Bronchial epithelial cell (primary cell): Measurements from ENCODE around the gene TSPYL1. TPM values are rescaled to one million over a fixed set of nuclear protein-coding genes. Genes with fewer than 3 reads are reported as not detected.
"Not testable (repeated sequence)": the region's sequence is repeated elsewhere in the genome, so short reads cannot be mapped to it uniquely, and the experiment has no call there.

Source experiments
- DNase-seq: peaks from one replicate; pipeline ENCODE4 v3.0.0-alpha.2; 2010; ENCODE audit warnings: low read depth
- FAIRE-seq: peaks from 2 replicates; lab custom pipeline; 2011; peaks lifted over from hg19 to GRCh38; lab: Jason Lieb, UNC
- H3K27me3 ChIP-seq: 2 replicates; pipeline ENCODE4 v1.5.1; 2011; ENCODE audit warnings: low read length; ENCODE audit not compliant: control insufficient read depth, insufficient read depth
- H3K36me3 ChIP-seq: 2 replicates; pipeline ENCODE4 v1.5.1; 2011; ENCODE audit warnings: low read length; ENCODE audit not compliant: control insufficient read depth, insufficient read depth
- H3K4me3 ChIP-seq: 2 replicates; pipeline ENCODE4 v1.5.1; 2011; ENCODE audit warnings: mild to moderate bottlenecking, low read depth, low read length, control low read depth
- CTCF ChIP-seq: IDR thresholded peaks from 2 replicates; pipeline ENCODE4 v1.5.1; 2011; ENCODE audit warnings: mild to moderate bottlenecking, moderate library complexity, low read length, control low read depth, inconsistent platforms; ENCODE audit not compliant: insufficient read depth, severe bottlenecking
- total RNA-seq: library from RNA; depleted of rRNA; stranded (reverse); fragments of >200 nt; gene quantifications from 2 replicates; pipeline ENCODE4 v1.2.1, GENCODE V29; 2014

TSPYL1 gene
- total RNA-seq, 1 donor from 2014 or later, result 72.4 TPM

GRCh38 chr6:116291701-116292396, 12.1 kb upstream of the TSPYL1 start:
- TF ChIP-seq CTCF, result no peak
- no peak for DNase-seq
- Histone ChIP-seq H3K36me3 (no peaks in the 10 kb centered on the region), H3K27me3 (no peaks in the 10 kb centered on the region), H3K4me3 (no peak overlapping the region)
- FAIRE-seq, result no peak

- DNase-seq, result no peak
- no peaks in the 10 kb centered on the region for H3K27me3 ChIP-seq
- no peak overlapping the region for H3K4me3 ChIP-seq
- FAIRE-seq, result no peak
- H3K36me3 ChIP-seq, result no peaks in the 10 kb centered on the region
- TF ChIP-seq CTCF, result no peak
Measured at GRCh38 chr6:116290799-116291198, 11.1 kb upstream of the TSPYL1 start.

GRCh38 chr6:116289876-116290275, 10.1 kb upstream of the TSPYL1 start:
- FAIRE-seq (no peak), DNase-seq (peak; percentile 71)
- Histone ChIP-seq H3K36me3 (no peaks in the 10 kb centered on the region), H3K4me3 (no peak overlapping the region), H3K27me3 (no peaks in the 10 kb centered on the region)
- no peak for TF ChIP-seq CTCF

- Histone ChIP-seq H3K27me3 (no peaks in the 10 kb centered on the region), H3K36me3 (no peaks in the 10 kb centered on the region), H3K4me3 (no peak overlapping the region)
- FAIRE-seq (no peak), DNase-seq (peak; percentile 70)
- peak; percentile 69 for TF ChIP-seq CTCF
Measured at GRCh38 chr6:116287689-116288282, 8.1 kb upstream of the TSPYL1 start.

GRCh38 chr6:116286773-116287358, 7.1 kb upstream of the TSPYL1 start:
- Histone ChIP-seq H3K27me3 (no peaks in the 10 kb centered on the region), H3K4me3 (no peak overlapping the region), H3K36me3 (no peaks in the 10 kb centered on the region)
- FAIRE-seq (no peak), DNase-seq (peak; percentile 60)
- no peak for TF ChIP-seq CTCF

GRCh38 chr6:116284984-116285383, 5.3 kb upstream of the TSPYL1 start:
- not testable (repeated sequence) for H3K4me3 ChIP-seq, DNase-seq, H3K27me3 ChIP-seq, FAIRE-seq, H3K36me3 ChIP-seq
